DMS53 (cell line): ENCODE results near the gene SLC23A1.
"Not testable (repeated sequence)": the region's sequence is repeated elsewhere in the genome, so short reads cannot be mapped to it uniquely, and the experiment has no call there.

Experiments used
- DNase-seq: peaks from one replicate; lab custom pipeline; 2025; lab: John Stamatoyannopoulos, UW

SLC23A1 gene

GRCh38 chr5:139369181-139369580 is 13.9 kb downstream of the SLC23A1 start:
- DNase-seq = no peak

- DNase-seq = peak; percentile 20
These were observed 14.5 kb downstream of the SLC23A1 start for GRCh38 chr5:139368613-139369012.

GRCh38 chr5:139364466-139364865 is 18.6 kb downstream of the SLC23A1 start:
- DNase-seq = no peak

- DNase-seq = no peak
These were observed 19.2 kb downstream of the SLC23A1 start for GRCh38 chr5:139363937-139364336.

GRCh38 chr5:139361835-139362429 is 21.2 kb downstream of the SLC23A1 start:
- no peak for DNase-seq

- no peak for DNase-seq
These were observed 22.7 kb downstream of the SLC23A1 start for GRCh38 chr5:139360384-139360783.

- DNase-seq = no peak
These were observed 25.0 kb downstream of the SLC23A1 start for GRCh38 chr5:139358064-139358463.

GRCh38 chr5:139355900-139356299 is 27.2 kb downstream of the SLC23A1 start:
- DNase-seq = not testable (repeated sequence)

GRCh38 chr5:139354186-139354585 is 28.9 kb downstream of the SLC23A1 start:
- DNase-seq = no peak

GRCh38 chr5:139347863-139348262 is 35.2 kb downstream of the SLC23A1 start:
- DNase-seq = not testable (repeated sequence)

GRCh38 chr5:139345442-139345841 is 37.7 kb downstream of the SLC23A1 start:
- not testable (repeated sequence) for DNase-seq

- no peak for DNase-seq
These were observed 38.9 kb downstream of the SLC23A1 start for GRCh38 chr5:139344177-139344576.

GRCh38 chr5:139343476-139343875 is 39.6 kb downstream of the SLC23A1 start:
- DNase-seq = no peak

GRCh38 chr5:139342423-139342723 is 40.7 kb downstream of the SLC23A1 start:
- DNase-seq = no peak

- peak; percentile 99 for DNase-seq
These were observed 41.2 kb downstream of the SLC23A1 start, which contains the start of gene PAIP2 for GRCh38 chr5:139341689-139342422. Gene PAIP2 (plus strand): TSS chr5:139341854. CDS start chr5:139363785, 21,931 bp downstream.

- no peak for DNase-seq
These were observed 41.9 kb downstream of the SLC23A1 start for GRCh38 chr5:139341187-139341688.

GRCh38 chr5:139340051-139340450 is 43.0 kb downstream of the SLC23A1 start:
- peak; percentile 23 for DNase-seq

- peak; percentile 29 for DNase-seq
These were observed 47.3 kb downstream of the SLC23A1 start for GRCh38 chr5:139335811-139336210.
